NK-92 treated with Interleukin-12 subunit alpha and Interleukin-12 subunit beta, amount 100 ng/mL, for 24 hours (cell line): ENCODE results near the gene ZFPM1.
A peak's percentile ranks its signal among the peaks of the same experiment; 100 is the strongest.

Experiments used
- DNase-seq: peaks from one replicate; lab custom pipeline; 2025; lab: John Stamatoyannopoulos, UW

ZFPM1 gene

DNA sequence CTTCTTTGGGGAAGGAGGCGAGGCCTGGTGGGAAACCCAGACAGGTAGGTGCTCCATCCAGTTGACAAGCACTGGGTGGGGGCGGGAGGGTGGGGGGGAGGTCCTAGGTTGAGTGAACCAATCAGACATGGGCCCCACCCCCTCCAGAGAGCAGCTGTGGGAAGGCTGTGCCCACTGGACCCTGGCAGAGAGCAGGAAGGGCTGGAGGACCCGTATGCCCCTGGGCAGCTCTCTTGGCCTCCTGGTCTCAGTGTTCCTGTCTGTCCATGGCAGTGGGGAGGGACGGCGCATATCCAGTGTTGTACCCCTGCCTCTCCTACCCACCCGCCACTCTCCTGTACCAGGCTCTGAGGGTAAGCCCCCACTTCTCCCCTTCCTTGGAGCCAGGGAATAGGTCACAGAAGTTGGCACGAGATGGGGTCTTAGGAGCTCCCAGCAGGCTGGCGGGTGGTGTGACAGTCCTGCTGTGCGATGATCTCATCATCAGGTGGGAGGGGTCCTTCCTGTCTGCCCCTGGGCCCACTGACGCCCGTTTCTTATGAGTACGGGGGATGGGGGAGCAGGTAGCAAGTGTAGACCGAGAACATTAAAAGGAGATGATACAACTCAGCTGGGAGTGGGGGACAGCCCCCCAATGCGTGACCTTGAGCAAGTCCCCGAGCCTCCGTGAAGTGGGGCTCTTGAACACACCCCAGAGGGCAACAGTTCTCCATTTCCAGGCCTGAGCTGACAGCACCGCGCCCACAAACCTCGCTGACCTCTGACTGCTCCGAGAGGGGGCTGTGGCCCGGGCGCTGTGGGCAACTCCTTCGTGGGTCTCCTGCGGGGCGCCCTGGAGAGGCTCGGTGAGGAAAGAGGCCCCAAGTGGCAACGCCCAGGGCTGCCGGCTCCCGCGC is 1.2 kb upstream of the ZFPM1 start:
- DNase-seq, result no peak

DNA sequence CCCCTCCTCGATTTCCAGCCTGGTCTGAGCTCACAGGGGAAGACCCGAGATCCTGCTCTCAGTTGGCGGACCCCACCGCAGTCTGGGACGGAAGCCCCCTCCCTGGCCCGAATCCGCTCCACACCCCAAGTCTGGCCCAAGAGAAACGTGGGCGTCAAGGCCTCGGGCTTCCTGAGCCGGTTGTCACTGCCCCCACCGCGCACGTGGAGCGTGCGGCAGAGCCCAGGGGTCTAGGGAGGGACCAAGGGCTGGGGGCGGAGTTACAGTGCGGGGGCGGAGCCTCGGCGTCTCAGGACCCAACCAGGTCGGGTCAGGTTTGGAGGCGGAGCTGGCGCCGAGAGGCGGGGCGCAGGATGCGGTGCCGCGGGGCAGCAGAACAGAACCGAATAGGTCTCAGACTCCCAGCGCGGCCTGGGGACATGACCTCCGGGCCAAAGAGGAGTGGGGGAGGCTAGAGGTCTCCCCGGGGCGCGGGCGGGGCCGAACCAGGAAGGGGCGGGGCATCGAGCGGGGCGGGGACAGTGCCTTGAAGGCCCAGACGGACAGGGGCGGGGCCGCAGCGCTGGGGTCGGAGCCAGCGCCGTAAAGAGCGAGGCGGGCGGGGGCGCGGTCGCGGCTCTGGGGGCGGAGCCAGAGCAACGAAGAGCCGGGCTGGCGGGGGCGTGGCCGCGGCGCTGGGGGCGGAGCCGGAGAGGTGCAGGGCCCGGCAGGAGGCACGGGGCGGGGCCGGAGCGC is 431 bp upstream of the ZFPM1 start:
- DNase-seq, result peak; percentile 93

DNA sequence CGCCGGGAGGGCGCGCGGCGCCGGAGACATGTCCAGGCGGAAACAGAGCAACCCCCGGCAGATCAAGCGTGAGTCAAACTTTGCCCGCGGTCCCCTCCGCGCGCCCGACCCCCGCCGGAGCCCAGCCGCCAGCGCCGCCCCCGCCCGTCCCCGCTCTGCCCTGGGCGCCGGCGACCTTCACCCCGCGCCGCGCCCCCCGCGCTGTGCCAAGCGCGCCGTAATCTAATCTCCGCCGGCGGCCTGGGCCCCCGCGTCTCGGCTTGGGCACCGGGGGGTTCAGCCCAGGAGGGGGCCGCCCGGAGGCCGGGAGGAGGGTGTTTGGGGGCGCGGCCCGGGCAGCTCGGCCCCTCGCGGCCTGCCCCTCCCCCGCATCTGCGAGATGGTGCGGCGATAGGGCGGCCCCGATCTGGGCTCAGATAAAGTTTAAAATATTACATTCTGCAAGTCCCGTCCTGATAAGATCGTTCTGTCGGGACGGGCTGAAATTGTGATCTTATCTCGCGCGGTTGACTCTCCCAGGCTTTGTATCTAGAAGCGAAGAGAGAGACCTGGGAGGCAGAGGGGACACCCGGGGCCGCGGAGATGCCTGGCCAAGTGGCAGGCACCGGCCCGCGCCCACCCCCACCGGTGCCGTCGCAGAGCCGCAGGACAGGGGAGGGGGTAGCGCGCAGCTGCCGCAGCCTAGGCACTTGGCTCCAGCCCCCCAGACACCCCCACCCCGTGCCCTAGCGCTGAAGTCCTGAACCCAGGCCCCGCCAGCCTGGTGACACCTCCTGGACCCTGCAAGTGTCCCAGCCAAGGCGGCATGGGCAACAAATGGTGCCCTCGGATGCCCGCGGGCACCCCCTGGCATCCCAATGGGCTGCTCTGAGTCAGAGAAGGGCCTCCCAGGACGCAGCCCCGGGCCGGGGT is 787 bp downstream of the ZFPM1 start:
- DNase-seq, result peak; percentile 48

DNA sequence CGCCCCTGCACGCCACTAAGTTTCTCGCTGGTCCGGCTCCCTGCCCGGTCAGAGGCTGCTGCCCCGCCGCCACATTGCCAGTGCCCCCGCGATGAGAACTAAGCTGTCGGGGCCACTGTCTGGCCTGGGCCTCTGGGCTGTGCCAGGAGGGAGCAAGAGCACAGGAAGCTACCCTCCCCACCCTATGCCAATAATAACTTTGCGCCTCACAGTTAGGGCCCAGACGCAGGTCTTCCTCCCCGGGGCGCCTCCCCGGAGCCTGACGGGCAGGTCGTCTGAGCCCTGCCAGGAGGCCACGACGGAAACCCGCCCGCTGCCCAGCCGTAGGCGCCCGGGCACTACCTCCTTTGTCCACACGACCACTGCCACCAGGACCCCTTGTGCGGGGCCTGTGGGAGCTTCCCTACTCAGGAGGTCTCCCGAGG is 1.5 kb downstream of the ZFPM1 start:
- DNase-seq, result peak; percentile 58

DNA sequence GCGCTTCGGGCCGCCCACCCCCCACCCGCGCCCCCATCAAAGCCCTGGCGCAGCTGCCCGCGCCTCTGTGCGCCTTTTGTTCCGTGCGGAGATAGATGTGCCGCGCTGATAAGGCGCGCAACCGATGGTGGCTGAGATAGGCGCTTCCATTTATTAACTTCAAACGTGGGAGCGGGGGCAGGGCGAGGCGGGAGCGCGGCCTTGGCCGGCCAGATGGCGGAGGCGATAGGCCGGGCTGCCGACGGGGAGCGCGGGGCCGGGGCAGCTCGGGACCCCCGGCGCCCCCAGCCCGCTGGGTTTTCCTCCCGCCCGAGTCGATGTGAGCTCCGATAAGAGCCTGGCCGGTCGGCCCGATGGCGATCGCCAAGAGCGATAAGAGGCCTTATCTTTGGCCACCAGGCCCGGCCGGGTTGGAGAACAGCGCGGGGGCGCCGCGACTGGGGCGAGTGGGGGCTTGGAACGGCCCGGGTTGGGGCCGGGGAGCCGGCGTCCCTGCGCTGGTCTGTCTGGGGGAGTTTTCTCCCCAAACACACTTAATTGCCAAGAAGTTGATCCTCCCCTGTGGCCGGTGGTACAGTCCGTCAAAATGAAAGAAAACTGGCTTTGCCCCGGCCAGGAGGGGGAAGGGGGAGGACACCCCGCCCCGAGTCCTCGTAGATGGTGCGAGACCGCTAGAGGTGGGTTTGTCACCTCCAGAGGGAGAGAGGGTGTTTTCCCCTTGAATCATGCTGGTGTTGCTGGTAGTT is 2.7 kb downstream of the ZFPM1 start:
- DNase-seq, result peak; percentile 91

DNA sequence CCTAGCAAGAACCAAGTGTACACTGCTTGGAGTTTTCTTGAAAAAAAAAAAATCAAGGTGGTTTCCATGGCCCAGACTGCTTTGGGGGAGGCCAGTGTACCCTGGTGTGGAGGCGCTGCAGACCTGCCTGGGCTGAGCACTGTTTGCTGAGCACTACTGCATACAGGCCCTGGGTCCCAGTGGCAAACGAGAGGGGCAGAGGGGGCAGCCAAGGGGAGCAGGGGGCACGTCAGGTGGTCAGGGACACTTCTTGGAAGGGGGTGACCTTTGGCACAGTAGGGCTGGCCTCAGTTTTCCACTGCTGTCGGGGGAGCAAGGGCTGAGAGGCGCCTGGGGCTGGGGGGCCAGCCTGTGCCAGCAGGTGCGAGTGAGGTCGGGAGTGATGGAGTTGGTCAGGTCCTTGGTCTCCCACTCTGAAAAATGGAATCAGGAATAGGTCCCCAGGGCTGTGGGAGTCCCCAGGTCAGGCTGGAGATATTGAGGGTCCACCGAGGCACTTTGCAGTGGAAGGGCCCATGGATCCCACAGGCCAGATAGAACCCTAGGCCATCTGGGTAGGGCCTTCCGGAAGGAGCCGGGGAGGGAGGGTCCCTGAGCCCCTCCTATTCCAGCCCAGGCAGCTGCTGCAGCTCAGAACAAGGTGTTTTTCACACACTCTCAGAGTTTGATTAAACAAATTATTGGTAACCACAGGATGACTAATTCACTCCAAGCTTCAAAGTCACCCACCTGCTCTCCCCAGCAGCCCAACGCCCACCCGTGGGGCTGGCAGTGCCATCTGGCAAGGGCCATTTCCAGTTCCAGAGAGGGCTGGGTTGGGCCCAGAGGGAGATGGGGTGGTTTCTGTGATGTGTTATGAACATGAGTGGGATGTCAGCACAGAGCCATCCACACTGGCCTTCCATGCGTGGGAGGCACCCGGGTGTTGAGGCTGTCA is 3.5 kb downstream of the ZFPM1 start:
- DNase-seq, result peak; percentile 38

DNA sequence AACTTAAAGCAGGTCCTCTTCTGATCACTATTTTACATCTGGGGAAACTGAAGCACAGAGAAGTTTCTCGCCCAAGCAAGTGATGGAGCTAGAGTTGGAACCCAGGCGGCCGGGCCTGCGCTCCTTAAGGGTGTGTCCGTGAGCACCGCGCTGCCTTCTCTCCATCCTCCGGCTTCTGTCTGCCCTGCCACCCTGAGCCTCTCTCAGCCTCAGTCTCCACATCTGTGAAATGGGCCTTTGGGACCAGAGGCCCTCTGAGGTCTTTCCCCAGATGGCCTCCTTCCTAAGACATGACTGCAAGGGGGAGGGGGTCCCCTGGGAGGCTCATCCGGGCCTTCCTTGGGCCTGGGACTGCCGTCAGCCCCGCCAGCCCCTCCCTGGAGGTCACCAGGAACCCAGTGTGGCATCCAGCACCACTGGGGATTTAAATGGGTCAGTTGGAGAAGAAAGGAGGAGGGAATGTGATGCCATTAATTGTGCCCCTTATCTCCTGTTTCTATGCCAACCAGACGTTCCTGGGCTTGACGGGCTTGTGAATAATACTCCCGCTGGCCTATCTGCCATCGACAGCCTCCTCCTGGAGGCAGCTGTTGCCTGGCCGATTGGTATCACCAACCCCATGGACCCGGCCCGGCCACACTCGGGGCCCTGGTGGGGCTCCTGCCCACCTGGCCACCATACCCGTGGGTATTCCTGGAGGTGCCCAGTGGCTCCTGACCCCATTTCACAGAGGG is 5.1 kb downstream of the ZFPM1 start:
- DNase-seq, result no peak

DNA sequence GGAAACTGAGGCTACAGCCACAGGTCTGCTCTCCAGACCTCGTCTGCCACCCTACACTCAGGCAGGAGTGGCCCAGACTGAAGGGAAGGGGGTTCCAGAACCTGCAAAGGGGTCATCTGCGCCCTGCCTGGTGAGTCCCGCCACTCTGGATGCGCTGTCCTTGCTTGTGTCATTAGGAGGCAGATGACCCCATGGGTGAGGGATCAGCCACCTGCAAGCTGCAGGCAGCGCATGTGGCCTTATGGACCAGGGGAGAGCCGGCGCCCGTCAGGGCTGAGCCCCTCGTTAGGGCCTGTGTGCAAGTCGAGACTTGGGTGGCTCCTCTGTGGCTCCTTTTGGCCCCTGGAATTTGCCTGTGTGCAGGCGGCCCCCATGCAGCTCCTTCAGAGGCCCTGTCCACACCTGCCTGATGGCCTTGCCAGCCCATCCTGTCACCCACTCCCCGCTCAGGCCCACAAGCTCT is 5.7 kb downstream of the ZFPM1 start:
- DNase-seq, result no peak

DNA sequence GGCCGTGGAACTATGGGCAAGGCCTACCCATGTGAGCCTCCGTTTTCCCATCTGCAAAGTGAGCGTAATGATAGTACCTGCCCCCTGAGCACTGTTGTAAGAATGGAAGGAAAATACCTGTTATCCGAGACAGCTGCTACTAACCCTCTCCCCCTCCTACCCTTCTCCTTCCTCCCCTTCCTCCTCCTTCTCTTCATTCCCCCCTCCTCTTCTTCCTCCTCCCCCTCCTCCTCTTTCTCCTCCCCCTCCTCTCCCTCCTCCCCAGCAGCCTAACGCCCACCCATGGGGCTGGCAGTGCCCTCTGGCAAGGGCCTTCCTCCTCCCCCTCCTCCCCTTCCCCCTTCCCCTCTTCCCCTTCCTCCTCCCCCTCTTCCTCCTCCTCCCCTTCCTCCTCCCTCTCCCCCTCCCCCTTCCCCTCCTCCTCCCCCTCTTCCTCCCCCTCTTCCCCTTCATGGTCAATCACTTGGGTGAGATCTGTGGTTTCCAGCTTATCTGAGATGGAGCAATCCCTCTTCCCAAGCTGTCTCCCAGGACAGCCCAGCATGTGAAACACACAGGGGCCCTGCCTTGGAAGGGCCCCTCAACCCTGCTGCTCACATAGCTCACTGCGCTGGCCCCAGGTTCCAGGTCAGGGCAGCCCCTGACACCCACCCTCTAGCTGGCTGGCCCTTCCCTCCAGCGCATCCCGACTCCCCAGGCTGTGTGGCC is 6.4 kb downstream of the ZFPM1 start:
- DNase-seq, result no peak

DNA sequence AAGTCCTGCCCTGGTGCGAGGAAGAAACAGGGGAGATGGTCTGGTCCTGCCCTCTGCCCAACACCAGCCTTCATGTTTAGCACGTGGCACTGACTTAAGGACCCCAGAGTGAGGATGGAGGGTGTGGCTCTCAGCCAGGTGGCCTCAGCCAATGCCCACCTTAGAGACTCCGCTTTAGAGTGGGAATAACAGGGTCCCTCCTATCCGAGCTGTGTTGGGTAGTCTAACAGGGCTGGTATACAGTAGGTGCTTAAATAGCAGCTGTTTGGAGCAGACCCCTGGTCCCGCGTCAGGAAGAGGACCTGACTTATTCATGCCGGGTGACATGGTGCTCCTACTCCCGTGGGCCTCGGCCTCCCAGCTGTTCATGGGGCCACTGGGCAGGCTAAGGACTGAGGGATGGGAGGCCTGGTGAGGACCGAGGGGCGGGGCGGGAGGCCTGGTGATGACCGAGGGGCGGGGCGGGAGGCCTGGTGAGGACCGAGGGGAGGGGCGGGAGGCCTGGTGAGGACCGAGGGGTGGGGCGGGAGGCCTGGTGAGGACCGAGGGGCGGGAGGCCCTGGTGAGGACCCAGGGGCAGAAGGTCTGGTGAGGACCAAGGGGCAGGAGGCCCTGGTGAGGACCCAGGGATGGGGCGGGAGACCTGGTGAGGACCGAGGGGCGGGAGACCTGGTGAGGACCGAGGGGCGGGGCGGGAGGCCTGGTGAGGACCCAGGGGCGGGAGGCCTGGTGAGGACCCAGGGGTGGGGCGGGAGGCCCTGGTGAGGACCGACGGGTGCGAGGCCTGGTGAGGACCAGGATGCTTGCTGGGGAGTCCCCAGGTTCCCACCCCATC is 7.6 kb downstream of the ZFPM1 start:
- DNase-seq, result no peak

DNA sequence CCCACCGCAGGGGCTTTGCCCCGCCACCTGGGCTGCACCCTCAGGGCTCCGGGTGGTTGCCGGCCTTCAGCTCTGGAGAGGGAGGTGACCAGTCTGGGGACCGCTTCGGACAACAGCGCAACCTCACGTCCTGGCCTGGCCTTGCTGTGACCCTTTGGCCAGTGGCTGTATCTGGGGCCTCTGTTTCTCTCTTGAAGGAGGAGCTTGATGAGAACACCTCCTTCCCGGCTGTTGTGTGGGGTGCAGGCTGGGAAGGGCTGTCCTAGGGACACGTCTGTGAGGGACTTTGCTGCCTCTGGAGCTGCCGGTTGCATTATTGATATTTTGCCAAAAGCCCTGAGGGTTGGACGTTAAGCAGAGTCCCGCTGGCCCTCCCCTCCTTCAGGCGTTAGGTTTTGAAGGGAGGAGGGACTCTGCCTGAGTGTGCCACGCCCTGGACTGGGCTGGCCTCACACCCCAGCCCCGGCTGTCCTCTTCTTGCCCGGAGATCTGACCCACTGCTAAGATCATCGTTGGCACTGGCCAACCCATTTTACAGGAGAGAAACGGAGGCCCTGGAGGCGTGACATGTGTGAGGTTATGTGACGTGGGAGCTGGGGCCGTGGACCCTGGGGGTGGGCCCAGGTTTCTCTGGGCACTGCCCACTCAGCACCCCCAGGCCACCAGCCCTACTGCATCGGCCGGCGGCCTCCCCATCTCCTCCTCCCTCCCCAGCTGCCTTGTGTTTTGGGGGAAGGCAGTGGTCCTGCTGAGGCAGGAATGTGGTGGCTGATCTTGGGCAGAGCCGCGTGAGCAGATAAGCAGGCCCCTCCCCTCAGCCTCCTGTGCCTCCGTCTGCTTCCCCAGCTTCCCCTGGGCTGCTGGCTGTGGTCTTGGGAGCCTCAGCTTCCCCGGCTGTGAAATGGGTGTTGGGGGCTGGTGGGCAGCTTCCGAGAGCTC is 8.5 kb downstream of the ZFPM1 start:
- DNase-seq, result no peak

DNA sequence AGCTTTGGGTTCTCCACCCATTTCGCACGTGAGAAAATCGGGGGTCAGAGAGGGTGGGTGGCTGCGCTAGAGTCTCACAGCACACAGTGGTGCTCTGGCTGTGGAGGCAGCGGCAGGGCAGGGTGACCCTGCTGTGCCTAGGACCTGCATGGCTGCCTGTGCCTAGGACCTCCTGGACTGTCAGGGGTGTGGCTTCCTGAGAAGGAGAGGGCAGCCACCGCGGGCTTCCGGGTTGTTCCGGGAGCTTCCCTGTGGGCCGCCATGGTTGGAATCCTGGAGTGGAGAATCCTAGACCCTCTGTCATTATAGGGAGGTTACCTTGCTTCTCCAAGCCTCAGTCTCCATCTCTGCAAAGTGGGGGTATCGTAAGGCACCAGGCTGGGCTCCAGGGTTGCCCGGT is 9.3 kb downstream of the ZFPM1 start:
- DNase-seq, result no peak

DNA sequence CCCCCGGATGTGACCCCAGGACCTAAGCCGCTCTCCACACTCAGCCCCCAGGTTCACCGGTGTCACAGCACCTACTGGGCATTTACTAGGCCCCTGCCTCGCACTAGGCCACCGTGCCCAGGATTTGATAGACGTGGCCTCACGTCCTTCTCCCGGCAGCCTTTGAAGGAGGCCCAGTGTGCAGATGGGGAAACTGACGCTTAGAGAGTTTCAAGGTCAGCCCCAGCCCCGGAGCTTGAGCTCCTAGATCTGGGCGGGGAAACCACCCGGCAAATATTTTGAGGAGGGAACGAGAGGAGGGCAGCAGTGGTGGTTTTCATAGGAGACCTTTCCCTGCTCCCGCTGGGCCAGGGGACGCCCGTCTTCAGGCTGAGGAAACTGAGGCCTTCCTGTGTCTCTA is 10.3 kb downstream of the ZFPM1 start:
- no peak for DNase-seq

DNA sequence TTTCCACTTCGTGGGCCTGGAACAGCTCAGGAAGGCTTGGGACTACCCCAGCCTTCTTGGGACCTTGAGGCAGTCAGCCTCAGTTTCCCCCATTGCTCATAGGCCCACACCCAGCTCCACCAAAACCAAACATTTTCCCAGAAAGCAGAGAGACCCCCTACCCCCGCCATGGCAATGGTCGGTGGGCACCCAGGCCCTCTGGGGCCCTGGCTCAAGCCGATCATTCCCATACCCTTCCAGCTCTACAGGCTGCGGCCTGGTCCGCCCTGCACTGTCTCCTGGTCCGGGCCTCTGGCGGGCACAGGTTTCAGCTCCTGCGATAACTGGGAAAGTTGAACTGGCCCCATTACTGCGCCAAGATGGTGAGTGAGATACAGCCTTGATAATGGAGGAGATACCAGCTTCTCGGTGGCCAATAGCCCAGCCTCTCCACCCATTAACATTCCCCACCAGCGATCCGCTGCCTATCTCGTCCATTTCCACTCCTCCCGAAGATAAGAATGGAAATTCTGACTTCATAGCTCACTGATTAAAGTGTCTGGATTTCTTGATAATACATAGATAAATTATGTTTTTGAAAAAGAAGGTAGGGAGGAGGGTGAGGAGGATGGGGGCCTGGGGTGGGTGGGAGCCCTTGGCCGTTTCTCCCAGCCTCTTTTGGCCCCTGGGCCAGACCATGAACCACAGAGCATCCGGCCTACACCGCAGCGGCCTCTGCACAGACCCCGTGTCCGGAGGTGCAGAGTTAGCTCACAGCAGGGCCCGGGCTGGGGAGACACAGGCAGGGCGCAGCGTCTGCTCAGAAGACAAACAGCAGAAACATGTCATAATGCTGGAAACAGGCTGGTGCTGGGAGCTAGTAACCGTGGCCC is 11.6 kb downstream of the ZFPM1 start:
- DNase-seq, result no peak

DNA sequence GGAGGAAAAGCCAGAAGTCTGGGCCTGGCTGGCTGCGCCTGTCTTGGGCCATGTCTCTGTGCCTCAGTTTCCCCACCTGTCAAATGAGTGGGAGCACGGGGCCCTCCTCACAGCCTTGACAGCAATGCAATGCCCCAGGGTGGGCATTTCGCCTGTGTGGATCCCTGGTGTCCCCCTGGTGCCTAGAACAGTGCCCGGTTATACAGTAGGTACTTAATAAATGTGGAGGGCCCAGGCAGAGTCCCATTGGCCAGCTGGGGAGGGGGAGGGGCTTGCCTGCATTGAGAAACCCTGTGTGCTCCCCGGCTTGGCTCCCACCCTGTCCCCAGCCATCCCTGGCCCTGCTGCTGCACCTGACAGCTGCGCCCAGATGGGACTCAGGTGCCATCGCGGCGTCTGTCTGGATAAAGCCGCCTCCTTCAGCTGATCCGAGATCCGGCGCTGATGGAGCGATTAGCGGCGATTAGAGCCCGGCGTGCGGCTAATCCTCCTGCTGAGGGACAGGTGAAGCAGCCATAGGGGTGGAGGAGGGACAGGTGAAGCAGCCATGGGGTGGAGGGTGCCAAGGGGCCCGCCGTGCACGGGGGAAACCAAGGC is 12.4 kb downstream of the ZFPM1 start:
- no peak for DNase-seq
